Measurements from ENCODE around the gene CLDN15.

CLDN15 gene

DNA sequence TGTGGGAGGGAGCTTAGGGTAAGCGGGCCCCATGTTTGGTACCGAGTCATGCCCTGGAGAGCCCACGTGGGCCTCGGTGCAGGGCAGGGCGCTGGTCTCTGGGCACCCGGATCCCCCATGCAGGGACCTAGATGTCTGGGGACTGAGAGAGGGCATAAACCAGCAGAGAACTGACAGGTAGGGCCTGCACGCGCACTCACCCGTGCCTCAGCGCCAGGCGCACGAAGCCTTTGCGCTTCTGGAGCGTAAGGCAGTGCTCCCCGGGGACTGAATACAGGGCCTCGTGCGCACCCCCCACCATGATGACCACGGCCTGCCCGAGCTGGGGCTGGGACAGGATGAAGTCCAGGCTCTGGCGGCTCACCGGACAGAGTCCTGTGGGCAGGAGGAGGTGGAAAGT is 39.6 kb downstream of the CLDN15 start:
- no peak for DNase-seq

DNA sequence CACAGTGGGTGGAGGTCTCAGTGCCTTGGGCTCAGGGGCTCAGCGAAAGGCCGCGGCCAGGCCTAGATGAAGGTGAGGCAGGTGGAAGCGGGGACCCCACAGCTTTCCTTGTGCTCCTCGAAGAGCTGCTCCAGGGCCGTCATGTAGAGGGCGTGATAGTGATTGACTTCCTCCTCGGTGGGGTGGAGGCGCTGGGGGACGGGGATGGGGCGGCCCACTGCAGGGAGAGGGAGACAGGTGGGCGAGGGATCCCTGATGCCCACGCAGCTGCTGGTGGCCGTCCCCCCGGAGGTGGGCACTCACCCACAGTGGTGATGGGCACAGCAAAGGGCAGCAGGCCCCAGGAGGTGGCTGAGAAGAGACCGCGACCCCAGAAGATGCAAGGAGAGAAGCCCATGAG is 41.7 kb downstream of the CLDN15 start:
- DNase-seq = no peak

DNA sequence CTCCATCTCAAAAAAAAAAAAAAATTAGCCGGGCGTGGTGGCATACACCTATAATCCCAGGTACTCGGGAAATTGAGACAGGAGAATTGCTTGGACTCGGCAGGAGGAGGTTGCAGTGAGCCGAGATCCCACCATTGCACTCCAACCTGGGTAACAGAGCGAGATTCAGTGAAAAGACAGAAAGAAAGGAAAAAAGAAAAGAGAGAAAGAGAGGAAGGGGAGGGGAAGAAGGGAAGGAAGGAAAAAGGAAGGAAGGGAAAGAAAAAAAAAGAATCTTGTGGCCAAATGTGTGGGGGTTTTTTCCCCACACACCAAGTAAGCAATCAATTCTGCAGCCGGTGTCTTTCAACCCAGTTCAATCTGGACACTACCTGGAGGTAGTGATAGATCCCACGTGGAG is 48.5 kb downstream of the CLDN15 start:
- DNase-seq = no peak

DNA sequence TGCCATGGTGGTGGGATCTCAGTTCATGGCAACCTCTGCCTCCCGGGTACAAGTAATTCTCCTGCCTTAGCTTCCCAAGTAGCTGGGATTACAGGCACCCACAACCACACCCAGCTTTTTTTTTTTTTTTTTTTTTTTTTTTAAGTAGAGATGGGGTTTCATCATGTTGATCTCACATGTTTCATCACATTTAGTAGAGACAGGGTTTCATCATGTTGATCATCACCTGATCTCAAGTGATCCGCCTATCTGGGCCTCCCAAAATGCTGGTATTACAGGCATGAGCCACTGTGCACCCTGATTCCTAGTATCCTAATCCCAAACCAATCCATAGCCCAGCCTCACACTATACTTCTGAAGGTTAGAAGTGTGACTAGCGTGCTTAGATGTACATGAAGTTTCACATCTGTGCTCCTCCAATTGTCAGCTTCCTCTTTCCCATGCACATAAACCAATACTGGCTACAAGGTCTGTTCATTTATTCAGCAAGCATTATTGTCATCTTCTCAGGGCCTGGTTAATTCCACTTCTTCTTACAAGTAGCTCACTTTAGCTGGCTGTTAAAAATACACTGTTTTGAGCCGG is 50.7 kb downstream of the CLDN15 start:
- no peak for DNase-seq

DNA sequence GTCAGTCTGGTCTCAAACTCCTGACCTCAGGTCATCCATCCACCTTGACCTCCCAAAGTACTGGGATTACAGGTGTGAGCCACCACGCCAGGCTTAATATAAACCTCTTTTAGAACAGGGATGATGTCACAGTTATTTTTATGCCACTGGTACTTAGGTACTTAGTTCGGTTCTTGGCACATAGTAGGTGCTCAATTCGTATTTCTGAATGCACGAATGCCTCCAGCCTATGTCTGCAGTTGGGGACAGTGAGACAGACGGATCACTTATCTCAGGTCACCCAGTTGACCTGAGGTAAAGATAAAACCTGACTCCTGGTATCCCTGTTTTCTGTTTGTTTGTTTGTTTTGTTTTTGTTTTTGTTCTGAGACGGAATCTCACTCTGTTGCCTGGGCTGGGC is 51.4 kb downstream of the CLDN15 start:
- DNase-seq = no peak

DNA sequence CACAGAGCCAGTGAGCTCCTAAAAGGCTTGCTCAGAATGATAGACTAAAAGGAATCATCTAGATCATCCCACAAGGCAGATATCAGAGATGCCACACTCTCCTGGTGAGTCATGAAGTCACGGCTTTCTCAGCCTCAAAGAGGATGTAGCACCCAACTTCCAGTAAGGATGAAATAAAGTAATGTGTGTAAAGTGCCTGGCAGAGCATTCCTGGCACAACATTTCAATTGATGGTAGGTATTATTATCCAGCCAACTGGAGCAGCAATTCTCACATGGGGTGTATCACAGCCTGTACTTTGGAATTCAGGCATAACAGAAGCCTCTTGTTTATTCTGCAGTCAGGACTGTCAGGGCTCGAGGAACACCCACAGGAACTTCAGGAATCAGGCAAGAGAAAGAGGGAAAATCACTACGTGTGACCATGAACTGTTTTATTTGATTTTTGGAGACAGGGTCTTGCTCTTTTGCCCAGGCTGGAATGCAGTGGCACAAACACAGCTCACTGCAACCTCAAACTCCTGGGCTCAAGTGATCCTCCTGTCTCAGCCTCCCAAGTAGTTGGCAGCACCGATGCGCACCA is 52.3 kb downstream of the CLDN15 start:
- DNase-seq = peak; percentile 71

Data from kidney glomerular epithelial cell (primary cell).